Stimulated activated CD4-positive, alpha-beta T cell treated with anti-CD3 and anti-CD28 coated beads, Interleukin-15, amount 100 ng/mL, for 48 hours (primary cell): ENCODE measurements around the gene NME7.
A peak's percentile ranks its signal among the peaks of the same experiment; 100 is the strongest.
"Not testable (repeated sequence)": the region's sequence is repeated elsewhere in the genome, so short reads cannot be mapped to it uniquely, and the experiment has no call there.

Experiments
- DNase-seq, 2 donors: peaks; one replicate each; pipeline ENCODE4 v3.0.0-alpha.2; 2020; ENCODE audit warnings: low read depth in 2 of 2

NME7 gene

GRCh38 chr1:169235568-169235967 is 132.0 kb downstream of the NME7 start:
- no peak for DNase-seq

GRCh38 chr1:169234780-169235179 is 132.8 kb downstream of the NME7 start:
- no peak for DNase-seq

DNA sequence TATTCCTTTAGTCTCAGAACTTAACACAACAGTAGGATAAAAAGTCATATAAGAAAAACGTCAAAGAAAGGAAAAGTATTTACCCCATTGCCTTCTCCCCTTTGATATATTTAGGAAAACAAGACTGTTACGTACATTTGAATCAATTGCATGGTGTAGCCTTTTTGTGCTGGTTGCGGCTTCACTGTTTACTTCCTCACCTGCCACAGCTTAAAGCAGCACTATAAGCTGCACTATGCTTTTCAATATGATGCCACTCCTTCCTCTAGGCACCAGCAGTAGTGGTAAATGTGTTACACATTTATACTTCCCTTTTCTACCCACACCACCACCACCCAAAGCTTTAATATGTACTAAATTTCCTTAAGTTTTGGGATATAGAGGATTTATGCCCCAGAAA is 150.0 kb downstream of the NME7 start:
- DNase-seq, result no peak

GRCh38 chr1:169214598-169214997 is 153.0 kb downstream of the NME7 start:
- no peak for DNase-seq

GRCh38 chr1:169212088-169212487 is 155.5 kb downstream of the NME7 start:
- DNase-seq, result no peak

DNA sequence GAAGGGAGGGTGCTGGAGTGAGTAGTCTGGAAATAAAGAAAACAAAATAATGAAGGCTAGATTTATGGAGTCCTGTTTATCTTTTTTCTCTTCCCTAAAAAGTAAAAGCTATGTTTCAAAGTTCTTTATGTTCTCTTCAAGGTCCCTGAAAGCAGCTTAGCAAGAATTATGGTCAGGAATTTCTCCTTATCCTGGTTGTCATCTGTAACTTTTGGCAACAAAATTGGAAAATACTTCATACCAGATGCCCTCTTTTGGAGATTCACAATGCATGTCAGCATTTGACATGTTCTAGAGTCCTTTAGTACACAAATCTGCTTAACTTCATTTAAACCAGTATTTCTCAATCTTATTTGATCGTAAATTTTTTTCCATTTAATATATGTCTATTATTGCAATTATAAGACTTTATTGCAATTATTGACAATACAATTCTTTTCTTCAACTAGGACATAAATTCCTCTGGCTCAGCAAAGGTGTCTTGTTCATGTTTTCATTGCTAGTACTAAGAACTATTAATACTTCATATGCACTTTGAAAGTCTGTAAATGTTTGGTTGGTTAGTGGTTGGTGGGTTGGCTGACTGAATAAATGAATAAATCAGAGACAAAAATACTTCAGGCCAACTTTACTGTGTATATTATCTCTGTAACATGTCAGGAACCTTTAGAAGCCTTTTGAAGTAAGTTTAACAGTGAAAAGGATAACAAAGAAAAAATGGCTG is 159.6 kb downstream of the NME7 start:
- no peak for DNase-seq

DNA sequence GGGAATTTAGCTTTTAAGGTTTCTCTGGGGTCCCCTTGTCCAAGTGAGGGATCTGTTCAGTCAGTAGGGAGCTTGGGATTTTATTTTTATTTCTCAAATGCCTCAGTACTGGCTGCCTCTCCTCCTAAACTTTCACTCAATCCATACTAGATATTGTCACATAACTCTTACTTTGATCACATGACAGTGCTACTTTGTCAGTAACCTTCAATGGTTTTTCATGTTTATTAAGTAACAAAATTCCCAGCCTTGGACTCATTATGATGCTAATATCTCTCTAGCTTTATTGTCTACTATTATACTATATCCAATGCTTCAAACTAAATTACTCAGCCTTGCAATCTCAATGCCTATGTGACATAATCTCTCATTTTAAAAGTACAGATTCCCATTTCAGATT is 163.4 kb downstream of the NME7 start:
- DNase-seq, result no peak

GRCh38 chr1:169202791-169203665 is 164.6 kb downstream of the NME7 start:
- no peak for DNase-seq

DNA sequence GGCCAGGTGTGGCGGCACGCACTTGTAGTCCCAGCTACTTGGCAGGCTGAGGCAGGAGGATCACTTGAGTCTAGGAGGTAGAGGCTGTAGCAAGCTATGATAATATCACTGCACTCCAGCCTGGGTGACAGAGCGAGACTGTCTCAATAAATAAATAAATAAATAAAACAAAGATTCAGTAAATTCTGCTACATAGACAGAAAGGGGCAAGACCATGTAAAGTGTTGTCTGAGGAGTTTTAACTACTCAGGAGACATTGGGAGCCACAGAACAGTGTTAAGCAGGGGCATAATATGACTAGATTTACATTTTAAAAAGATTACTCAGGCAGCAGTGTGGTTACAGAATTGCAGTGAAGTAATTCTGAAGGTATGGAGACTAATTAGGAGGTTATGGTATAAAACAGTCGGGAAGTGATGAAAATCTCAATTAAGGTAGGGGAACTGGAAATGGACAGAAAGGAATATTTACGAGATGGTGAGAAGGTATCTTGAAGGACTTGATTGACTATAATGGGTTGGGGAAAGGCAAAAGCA is 166.4 kb downstream of the NME7 start:
- no peak for DNase-seq

DNA sequence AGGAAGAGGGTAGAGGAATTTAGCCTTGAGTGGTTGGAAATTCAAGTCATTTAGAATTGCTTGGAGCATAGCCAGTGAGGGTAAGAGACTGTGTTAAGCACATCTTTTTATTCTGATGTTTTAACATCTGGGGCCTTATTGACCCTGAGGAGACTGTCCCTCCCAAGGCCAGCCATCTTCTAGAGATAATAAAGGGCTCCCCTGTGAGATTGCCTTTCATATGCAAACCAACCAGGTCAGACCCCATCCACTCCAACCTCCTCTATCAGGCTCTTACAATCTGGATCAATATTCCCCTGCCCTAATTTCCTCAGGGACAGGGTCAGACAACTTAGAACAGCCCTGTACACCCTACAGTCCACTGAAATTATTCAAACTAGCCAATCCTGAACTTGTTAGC is 167.3 kb downstream of the NME7 start:
- no peak for DNase-seq

DNA sequence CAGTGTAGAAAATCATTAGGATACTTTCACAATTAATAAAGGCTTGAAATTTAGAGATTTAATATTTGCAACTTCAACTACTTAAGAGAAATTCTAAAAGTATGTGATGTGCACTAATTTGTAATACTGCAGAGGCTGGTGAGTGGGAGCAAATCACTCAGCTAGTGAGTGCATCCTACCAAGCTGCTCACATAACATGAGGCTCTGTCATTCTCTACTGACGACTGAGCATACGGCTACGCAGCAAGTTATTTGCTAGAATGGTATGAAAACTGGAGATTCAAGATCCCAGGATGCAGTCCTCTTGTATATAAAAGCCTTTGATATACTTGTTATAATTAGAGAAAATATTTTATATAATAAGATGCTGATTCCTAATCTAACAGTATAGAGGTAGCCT is 171.0 kb downstream of the NME7 start:
- DNase-seq, result no peak

DNA sequence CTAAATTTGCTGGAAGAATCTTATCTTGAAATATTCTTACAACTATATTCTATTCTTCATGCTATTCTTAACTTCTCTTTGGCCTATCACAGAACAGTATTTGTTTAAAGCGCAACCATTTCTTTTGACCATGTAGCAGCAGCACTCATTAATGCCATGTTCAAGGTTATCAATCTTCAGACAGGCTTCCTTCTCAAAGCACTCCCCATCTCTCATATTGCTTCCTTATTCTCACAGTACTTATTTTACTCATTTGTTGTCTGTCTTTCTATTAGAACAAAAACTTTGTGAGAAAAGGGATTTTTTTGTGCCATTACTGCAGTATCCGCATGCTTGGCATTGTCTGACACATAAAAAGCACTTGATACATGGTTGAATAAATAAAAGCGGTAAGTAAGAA is 171.4 kb downstream of the NME7 start:
- no peak for DNase-seq

DNA sequence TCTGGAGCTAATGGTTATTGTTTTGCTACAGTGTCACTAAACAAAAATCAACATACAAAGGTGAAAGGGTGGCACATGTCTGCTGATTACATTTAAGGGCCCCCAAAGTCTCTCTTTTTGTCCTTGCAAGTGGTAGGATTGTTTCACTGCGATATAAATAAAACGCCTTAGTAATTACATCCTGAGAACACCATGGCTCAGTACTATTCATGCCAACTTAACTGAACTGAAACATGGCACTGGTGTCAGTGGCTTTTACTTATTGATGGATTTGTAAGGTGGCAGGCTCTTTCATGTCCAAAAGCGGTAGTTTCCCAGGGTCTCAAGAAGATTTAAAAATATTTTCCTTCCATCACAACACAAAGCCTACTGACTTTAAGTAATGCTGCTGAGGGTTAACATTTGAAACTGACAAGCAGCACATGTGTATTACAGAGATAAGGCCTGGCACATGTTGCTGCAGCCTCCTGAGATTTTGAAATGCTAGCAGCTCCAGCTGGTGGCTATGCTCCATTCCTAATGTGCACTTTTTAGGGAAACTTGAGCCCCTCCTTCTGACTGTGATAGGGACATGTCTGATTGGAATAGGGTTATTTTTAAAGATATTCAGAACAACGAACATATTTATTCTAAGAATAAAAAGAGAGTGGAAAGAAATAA is 174.3 kb downstream of the NME7 start:
- DNase-seq, result no peak

- no peak for DNase-seq
These were observed 181.5 kb downstream of the NME7 start for GRCh38 chr1:169186106-169186505.

GRCh38 chr1:169184812-169185211 is 182.8 kb downstream of the NME7 start:
- DNase-seq, result no peak

DNA sequence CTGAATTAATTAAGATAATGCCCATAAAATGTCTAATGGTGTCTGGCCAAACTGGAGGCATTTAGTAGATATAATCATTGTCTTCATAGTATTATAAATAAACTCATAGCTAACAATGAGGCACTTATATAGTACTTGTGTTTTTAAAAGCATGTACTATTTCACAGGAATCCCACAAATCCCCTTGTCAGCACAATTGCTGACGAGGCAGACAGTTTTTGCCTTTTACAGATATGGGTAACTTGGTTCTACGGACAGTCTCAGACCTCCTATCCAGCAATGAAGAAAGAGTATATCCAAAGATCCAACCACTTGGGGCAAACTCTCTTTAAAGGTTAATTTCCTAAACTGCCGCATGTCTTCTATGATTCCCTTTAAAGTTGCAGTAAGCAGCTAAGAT is 187.4 kb downstream of the NME7 start:
- no peak for DNase-seq

GRCh38 chr1:169179431-169179830 is 188.2 kb downstream of the NME7 start:
- DNase-seq, result not testable (repeated sequence)

DNA sequence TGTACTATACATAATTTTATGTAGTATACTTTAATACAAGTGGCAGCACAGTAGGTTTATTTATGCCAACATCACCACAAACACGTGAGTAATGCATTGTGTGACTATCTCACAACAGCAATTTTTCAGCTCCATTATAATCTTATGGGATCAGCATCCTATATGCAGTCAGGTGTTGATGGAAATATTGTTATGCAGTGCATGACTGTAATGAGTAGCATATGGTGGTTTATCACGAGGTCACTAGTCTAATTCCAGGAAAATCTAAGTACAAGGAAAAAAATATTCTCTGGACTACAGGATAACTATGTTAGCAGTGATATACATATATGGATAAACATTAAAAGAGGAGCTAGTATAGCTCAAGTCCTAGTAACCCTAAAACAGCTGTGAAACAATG is 192.1 kb downstream of the NME7 start:
- no peak for DNase-seq

GRCh38 chr1:169163059-169163458 is 204.5 kb downstream of the NME7 start:
- peak in 1 of 2 donors; percentile 9 for DNase-seq

DNA sequence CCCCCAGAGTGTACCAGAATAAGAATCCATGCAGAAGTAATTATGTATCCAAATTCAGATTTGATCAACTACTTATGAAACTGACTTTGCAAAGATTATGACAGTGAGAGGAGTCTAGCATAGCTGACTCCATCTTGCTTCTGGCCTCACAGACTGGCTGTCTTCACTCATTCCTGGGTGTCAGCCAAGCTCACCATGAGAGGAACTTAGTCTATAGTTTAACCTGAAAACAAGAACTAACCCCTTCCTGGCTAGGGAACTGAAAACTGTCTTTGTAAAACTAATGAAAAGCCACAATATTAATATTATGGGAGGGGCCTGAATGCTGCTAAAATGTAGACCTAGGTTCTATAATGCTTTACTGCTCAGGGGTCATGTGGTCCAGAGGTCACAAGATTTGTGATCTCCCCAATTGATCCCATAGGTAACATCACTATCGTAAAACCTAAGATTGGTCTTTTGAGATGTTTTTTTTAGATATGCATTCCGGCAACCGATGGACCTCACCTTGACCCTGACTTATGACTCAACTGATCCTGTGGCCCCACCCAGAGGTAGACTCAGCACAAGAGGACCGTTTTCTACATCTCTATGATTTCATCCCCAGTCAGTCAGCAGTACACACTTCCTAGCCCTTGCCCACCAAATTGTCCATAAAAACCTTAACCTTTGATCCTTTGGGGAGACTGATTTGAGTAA is 206.0 kb downstream of the NME7 start:
- DNase-seq, result no peak

GRCh38 chr1:169160845-169161495 is 206.6 kb downstream of the NME7 start:
- no peak for DNase-seq
